GM21528 (cell line): ENCODE results near the gene LGALS9.
"Not testable (repeated sequence)": the region's sequence is repeated elsewhere in the genome, so short reads cannot be mapped to it uniquely, and the experiment has no call there.

Source experiments
- ATAC-seq: cut with Tn5 transposase; IDR thresholded peaks from one replicate; pipeline ENCODE4 v1.9.1; 2021; ENCODE audit warnings: mild to moderate bottlenecking, moderate library complexity; ENCODE audit not compliant: unreplicated experiment, low FRiP score

The LGALS9 gene

DNA sequence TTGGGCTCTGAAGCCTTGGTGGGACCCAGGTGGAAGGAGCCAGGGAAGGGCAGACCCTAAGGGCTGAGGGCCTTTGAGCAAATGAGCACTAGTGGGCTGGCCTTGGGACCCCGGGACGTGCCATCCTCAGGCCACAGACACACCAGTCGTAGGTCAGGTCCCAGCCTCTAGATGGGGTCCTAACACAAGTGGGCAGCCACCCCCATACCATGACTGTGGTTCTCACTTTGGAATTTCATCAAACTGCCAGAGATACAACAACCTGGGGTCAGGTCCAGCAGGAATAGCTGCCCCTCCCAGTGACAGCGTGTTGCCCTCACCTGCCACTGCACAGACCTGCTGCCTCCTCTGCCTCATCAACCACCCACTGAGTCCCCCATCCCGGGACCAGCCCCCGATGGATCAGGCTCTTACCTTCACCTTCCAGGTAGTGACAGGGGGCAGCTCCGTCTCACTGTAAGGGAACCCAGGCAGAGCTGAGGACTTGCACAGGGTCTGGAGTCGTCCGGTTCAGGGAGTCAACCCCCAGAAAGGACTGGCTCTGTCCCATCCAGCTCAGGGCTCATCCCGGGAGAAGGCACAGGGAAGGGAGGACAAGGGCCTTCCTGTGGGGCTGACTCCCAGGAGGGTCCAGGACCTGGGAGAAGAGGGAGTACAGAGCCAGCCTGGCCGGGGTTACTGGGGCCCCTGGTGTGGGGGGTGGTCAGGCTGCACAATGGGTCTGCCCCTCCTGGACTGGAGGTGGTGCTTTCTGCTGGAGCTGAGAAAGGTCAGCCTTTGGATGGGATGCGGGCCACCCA lies 40.0 kb downstream of the LGALS9 start:
- ATAC-seq: no peak

DNA sequence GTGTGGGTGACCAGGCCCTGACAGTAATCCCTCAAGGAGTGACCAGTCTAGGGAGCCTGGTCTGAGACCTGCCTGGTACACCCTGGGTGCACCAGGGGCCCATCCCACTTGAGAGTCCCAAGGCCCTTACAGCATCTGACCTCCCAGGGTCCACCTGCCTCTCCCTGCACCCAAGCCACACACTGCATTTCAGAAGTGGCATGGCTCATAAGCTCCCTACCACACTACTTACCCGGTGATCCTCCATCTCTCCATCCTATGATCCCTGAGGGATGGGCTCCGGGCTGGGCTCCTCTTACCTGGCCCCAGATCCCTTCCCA lies 40.6 kb downstream of the LGALS9 start:
- no peak for ATAC-seq

DNA sequence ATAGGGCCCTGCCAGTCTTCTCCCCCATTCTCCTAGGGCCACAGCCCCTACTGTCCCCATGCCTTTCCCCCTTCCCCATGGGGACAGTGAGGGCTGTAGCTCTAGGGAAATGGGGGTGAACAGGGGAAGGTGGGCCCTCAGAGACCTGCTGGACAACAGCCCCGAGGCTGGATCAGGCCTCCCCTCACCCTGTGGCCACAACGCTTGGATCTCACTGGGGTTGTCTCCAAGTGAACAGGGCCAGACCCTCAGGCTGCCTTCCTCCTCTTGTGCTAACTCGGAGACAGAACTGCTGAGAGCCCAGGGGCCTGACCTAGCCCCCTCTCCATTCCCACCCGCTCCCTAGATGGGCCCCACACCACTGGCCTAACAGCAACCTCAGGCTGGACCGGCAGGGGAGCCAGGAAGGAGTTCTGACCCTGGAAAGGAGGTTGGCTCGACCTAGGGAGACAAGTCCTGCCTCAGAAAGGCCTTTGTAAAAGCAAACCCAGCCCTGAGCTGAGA lies 41.0 kb downstream of the LGALS9 start:
- not testable (repeated sequence) for ATAC-seq

DNA sequence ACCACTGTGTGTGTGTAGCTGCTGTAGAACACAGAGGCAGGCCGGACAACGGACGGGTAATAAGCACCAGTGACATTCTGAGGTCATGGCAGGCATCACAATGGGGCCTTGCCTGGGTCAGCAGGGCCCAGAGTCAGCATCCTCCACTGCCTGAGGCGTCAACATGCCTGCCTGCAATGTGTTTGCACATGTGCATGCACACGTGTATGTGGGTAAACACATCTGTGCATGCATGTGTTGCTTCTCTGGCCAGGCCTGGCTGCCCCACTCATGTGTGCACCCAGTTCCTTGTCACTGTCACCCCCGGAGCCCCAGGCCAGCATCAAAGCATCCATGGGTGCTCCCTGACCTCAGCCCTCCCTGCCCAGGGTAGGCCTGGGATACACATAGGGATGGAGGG lies 43.3 kb downstream of the LGALS9 start:
- ATAC-seq: no peak

DNA sequence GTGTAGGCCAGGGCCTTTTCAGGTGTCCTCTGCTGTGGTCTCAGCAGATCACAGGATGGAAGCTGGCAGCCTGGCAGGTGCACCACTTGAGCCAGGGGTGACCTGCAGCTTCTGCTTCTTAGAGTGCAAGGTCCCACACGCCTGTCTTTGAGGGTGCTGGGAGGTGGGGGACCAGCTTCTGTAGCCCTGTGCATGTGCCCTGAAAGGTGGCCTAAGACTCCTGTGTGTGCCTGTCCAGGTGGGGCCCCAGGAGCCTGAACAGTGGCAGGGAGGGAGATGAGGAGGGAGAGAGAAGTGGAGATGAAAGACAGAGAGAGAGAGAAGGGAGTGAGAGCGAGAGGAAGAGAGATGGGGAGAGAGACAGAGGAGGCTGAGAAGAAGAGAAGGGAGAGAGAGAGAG lies 46.2 kb downstream of the LGALS9 start:
- no peak for ATAC-seq

DNA sequence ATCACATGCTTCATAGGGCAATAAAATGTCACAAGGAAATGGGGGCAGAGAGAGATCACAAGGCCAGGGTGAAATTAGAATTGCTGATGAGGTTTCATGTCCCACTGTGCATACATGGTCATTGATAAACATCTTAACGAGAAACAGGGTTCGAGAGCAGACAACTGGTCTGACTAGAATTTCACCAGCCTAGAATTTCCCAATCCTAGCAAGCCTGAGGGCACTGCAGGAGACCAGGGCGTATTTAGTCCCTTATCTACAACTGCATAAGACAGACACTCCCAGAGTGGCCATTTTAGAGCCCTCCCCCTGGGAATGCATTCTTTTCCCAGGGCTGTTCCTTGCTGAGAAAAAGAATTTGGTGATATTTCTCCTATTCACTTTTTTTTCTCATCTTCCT lies 55.3 kb downstream of the LGALS9 start:
- not testable (repeated sequence) for ATAC-seq

DNA sequence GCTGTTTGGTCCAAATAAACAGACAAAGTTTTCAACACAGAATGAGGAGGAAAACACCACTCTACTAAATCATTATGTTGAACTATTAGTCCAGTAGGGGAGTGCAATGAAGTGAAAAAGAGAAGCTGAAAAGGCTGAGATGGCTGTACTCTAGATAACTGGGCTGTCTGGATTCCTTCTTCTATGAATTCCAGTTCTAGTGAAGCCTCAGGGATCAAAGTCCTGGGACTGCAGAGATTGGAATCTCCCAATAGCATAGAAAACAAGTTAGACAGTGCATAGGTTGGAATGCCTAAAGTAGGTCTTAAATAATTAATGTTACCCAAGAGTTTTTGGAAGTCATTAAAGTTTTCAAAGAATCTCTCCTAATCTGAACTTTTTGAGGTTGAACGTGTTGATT lies 59.9 kb downstream of the LGALS9 start:
- no peak for ATAC-seq

DNA sequence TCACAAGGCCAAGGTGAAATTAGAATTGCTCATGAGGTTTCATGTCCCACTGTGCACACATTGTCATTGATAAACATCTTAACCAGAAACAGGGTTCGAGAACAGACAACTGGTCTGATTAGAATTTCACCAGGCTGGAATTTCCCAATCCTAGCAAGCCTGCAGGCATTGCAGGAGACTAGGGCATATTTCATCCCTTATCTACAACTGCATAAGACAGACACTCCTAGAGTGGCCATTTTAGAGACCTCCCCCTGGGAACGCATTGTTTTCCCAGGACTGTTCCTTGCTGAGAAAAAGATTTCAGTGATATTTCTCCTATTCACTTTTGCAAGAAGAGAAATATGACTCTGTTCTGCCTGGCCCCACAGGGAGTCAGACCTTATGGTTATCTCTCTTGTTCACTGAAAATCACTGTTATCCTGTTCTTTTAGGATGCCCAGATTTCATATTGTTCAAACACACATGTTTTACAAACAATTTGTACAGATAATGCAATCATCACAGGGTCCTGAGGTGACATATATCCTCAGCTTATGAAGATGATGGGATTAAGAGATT lies 64.3 kb downstream of the LGALS9 start:
- ATAC-seq: not testable (repeated sequence)
